Tibial nerve (tissue), 4 donors: ENCODE measurements around the gene KBTBD4. TPM values are rescaled to one million over a fixed set of nuclear protein-coding genes. Genes with fewer than 3 reads are reported as not detected.

ENCODE experiments used
- DNase-seq, 2 donors: peaks; one replicate each; pipeline ENCODE4 v3.0.0-alpha.2; 2019; ENCODE audit warnings: low spot score in 2 of 2
- H3K27ac ChIP-seq, 4 donors: fragments of 200-600 bp; sonication (generic) in 3 of 4; one replicate each; pipeline ENCODE4 v1.5.1; 2017 to 2019; ENCODE audit warnings: mild to moderate bottlenecking in 1 of 4
- H3K27me3 ChIP-seq, 2 donors: fragments of 200-600 bp; sonication (generic) in 1 of 2; one replicate each; pipeline versions ENCODE4 v1.5.1 to v1.6.0; 2017 to 2019
- H3K36me3 ChIP-seq, 3 donors: fragments of 200-600 bp; sonication (generic); one replicate each; pipeline ENCODE4 v1.5.1; 2018 to 2019
- H3K4me1 ChIP-seq, 4 donors: fragments of 200-600 bp; sonication (generic) in 3 of 4; one replicate each; pipeline ENCODE4 v1.5.1; 2017 to 2019
- H3K4me3 ChIP-seq, 4 donors: fragments of 200-600 bp; sonication (generic) in 3 of 4; one replicate each; pipeline ENCODE4 v1.5.1; 2017 to 2019; ENCODE audit warnings: mild to moderate bottlenecking in 1 of 4, moderate library complexity in 1 of 4
- H3K9me3 ChIP-seq, 4 donors: fragments of 200-600 bp; sonication (generic) in 3 of 4; one replicate each; pipeline ENCODE4 v1.5.1; 2017 to 2019
- CTCF ChIP-seq, 5 experiments: fragments of 200-600 bp in 3 of 5; fragments of 450-650 bp in 2 of 5; sonication (generic) in 3 of 5; IDR thresholded peaks; one replicate each; pipeline ENCODE4 v1.5.1; 2016 to 2019; ENCODE audit warnings: antibody characterized with exemption in 5 of 5, mild to moderate bottlenecking in 3 of 5, moderate library complexity in 2 of 5
- EP300 ChIP-seq, 2 donors: sonication (generic); formaldehyde crosslinking; IDR thresholded peaks; one replicate each; pipeline ENCODE4 v1.6.1; 2017; ENCODE audit warnings: antibody characterized with exemption in 2 of 2, mild to moderate bottlenecking in 1 of 2
- POLR2A ChIP-seq, 2 donors: fragments of 450-650 bp; IDR thresholded peaks; one replicate each; pipeline ENCODE4 v1.6.1; 2017; ENCODE audit warnings: antibody characterized with exemption in 2 of 2, mild to moderate bottlenecking in 2 of 2, moderate library complexity in 2 of 2
- WGBS, 2 donors: methylation state at CpG; one replicate each; pipeline ENCODE4 v1.1.5; 2018; 5-methylcytosine and 5-hydroxymethylcytosine counted together
- total RNA-seq, 4 donors: library from RNA; depleted of rRNA; stranded (reverse); fragments of >200 nt; gene quantifications; one replicate each; pipeline ENCODE4 v1.1.0, GENCODE V29; 2016

Gene KBTBD4
- total RNA-seq, 4 donors from 2014 or later, result 18.0 to 20.8 (median 19.5) TPM

- TF ChIP-seq CTCF (IDR thresholded peaks at IDR 0.05) (no peak), POLR2A (IDR thresholded peaks at IDR 0.05) (no peak), EP300 (IDR thresholded peaks at IDR 0.05) (no peak)
- Histone ChIP-seq H3K27ac (peak overlapping the region in 2 of 4 donors; percentile 89 to 95), H3K36me3 (peaks cover 3 to 76% (median 4%) of the 10 kb centered on the region in 3 donors), H3K4me1 (peaks cover 0 to 50% (median 27%) of the 10 kb centered on the region in 4 donors), H3K4me3 (peak overlapping the region in 2 of 4 donors; percentile 77 to 95), H3K9me3 (no peaks in the 10 kb centered on the region), H3K27me3 (no peaks in the 10 kb centered on the region)
- 56 to 65% methylated on average over 13 of the region's 13 CpGs for WGBS, 2 donors
- no peak for DNase-seq
These were observed 1.2 kb downstream of the KBTBD4 start for GRCh38 chr11:47577460-47578041.

DNA sequence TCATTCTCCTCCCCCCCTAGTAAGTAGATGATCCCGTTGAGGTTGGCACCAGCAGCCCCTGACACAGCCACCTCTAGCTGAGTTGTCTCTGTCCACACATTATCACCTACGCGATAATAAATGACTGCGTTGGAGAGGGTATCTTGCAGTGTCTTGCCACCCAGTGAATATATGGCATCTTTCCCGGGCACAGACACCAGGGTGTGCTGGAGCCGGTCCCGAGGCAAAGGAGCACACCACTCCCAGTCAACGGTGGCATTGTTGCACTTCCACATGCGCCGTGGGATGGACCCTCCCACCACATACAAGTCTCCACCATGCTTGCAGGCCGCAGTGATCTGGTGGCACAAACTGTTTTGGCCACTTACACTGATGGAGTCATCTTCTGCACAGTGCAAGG lies 5.4 kb downstream of the KBTBD4 start:
- Histone ChIP-seq H3K27me3 (no peaks in the 10 kb centered on the region), H3K4me1 (peaks cover 0 to 42% (median 15%) of the 10 kb centered on the region in 4 donors), H3K36me3 (peaks cover 3 to 90% (median 8%) of the 10 kb centered on the region in 3 donors), H3K27ac (no peak overlapping the region), H3K9me3 (no peaks in the 10 kb centered on the region), H3K4me3 (no peak overlapping the region)
- TF ChIP-seq POLR2A (IDR thresholded peaks at IDR 0.05) (no peak), EP300 (IDR thresholded peaks at IDR 0.05) (no peak), CTCF (IDR thresholded peaks at IDR 0.05) (no peak)
- no peak for DNase-seq
- 82 to 87% methylated on average over 11 of the region's 11 CpGs for WGBS, 2 donors

DNA sequence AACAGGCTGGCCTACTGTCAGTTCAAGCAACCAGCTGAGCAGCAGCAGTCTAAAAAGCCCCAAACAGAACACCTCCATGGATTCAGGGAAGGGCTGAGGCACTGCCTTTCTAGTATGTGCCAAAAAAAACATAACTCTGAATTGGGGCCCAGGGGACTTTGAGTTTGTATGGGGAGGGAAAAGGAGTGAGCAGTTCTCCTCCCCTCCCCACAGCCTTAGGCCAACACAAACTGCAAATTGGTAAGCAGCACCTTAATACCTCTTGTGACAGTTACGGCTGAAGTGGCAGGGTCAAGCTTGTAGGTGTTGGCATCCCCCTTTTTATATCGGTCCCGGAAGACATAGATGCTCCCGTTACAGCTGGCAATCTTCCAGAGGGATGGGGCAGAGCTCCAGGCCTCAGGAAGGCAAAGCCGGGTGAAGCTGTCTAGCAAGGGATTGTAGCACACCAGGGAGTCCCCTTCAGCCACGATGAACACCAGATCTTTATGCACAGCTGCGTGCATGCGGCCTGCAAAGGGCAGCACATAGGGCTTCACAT lies 6.0 kb downstream of the KBTBD4 start:
- 36 to 52% methylated on average over 4 to 8 of the region's 8 CpGs for WGBS, 2 donors
- Histone ChIP-seq H3K27me3 (no peaks in the 10 kb centered on the region), H3K36me3 (peaks cover 3 to 93% (median 8%) of the 10 kb centered on the region in 3 donors), H3K27ac (peak overlapping the region in 2 of 4 donors; percentile 17 to 54), H3K4me3 (no peak overlapping the region), H3K9me3 (no peaks in the 10 kb centered on the region), H3K4me1 (peaks cover 0 to 37% (median 10%) of the 10 kb centered on the region in 4 donors)
- TF ChIP-seq POLR2A (IDR thresholded peaks at IDR 0.05), result no peak
- no peak for DNase-seq

- DNase-seq, result no peak
- no peak overlapping the region for H3K4me3 ChIP-seq
- H3K27me3 ChIP-seq, result no peaks in the 10 kb centered on the region
- H3K4me1 ChIP-seq, result peaks cover 0 to 32% (median 3%) of the 10 kb centered on the region in 4 donors
- H3K27ac ChIP-seq, result no peak overlapping the region
- H3K36me3 ChIP-seq, result peaks cover 3 to 85% (median 8%) of the 10 kb centered on the region in 3 donors
- no peak for TF ChIP-seq POLR2A (IDR thresholded peaks at IDR 0.05)
- TF ChIP-seq CTCF (IDR thresholded peaks at IDR 0.05), result no peak
- no peak for TF ChIP-seq EP300 (IDR thresholded peaks at IDR 0.05)
- H3K9me3 ChIP-seq, result no peaks in the 10 kb centered on the region
- WGBS, 2 donors, result 64 to 71% methylated on average over 1 of the region's 1 CpG
These were observed 6.9 kb downstream of the KBTBD4 start for GRCh38 chr11:47571895-47572294.

GRCh38 chr11:47571357-47571729 lies 7.4 kb downstream of the KBTBD4 start:
- H3K4me3 ChIP-seq, result no peak overlapping the region
- H3K27ac ChIP-seq, result no peak overlapping the region
- no peaks in the 10 kb centered on the region for H3K9me3 ChIP-seq
- no peaks in the 10 kb centered on the region for H3K27me3 ChIP-seq
- H3K4me1 ChIP-seq, result peaks cover 0 to 32% (median 5%) of the 10 kb centered on the region in 4 donors
- TF ChIP-seq EP300 (IDR thresholded peaks at IDR 0.05) (no peak), CTCF (IDR thresholded peaks at IDR 0.05) (no peak), POLR2A (IDR thresholded peaks at IDR 0.05) (no peak)
- DNase-seq, result no peak
- H3K36me3 ChIP-seq, result peaks cover 3 to 80% (median 8%) of the 10 kb centered on the region in 3 donors
- 84% methylated on average over 4 of the region's 4 CpGs for WGBS, 2 donors
